GM18505 (cell line): ENCODE data around the gene CPVL.

ENCODE experiments used
- ATAC-seq: cut with Tn5 transposase; IDR thresholded peaks from one replicate; pipeline ENCODE4 v1.9.1; 2021; ENCODE audit not compliant: unreplicated experiment
- POLR2A ChIP-seq: IDR thresholded peaks from 4 replicates; pipeline ENCODE4 v1.6.1; 2011; ENCODE audit warnings: borderline replicate concordance; ENCODE audit not compliant: insufficient read depth, insufficient read length; ENCODE audit errors: extremely low read depth

CPVL gene

DNA sequence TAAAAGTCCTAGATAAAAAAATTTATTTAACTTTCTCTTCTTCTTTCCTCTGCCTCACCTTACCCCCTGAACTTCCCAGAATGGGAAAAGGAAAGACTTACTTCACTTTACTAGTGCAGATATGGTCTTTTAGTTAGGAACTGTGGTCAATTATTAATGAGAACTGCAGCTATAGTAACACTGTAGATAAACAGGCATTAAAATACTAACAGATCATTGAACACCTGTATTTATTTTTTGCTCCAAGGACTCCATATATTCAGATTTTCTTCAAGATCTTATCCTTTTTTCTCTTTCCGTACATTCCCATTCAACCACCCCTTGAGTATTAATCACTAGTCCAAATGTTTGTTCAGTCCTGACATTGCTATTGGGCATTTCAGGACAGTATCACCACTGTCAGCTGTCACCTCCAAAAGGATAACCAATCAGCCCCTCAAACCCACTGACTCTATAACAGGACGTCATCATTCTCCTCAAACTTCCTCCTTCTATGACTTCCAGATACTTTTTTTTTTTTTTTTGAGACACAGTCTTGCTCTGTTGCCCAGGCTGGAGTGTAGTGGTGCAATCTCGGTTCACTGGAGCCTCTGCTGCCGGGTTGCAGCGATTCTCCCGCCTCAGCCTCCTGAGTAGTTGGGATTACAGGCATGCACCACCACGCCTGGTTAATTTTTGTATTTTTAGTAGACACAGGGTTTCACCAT is 4.2 kb downstream of the CPVL start:
- no peak for ATAC-seq
- no peak for TF ChIP-seq POLR2A

DNA sequence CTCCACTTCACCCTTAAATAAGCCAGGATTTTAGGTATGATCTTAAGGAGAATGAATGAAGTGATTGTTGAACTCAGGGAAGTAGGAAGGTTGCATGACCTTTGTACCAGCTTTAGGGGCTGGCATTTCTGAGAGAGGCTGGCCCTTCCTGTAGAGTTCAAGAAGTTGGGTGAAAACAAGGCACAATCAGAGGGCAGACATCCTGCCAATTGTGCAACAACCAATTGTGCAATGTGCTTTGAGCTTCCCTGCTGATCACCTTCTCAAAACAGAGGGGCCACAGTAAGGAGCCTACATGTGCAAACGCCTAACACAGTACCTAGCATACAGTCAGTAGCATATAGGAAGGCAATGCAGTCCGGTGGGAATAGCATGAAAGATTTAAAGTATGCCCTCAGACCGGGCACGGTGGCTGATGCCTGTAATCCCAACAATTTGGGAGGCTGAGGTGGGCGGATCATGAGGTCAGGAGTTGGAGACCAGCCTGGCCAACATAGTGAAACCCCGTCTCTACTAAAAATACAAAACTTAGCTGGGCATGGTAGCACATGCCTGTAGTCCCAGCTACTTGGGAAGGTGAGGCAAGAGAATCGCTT is 5.4 kb downstream of the CPVL start:
- ATAC-seq: no peak
- no peak for TF ChIP-seq POLR2A

DNA sequence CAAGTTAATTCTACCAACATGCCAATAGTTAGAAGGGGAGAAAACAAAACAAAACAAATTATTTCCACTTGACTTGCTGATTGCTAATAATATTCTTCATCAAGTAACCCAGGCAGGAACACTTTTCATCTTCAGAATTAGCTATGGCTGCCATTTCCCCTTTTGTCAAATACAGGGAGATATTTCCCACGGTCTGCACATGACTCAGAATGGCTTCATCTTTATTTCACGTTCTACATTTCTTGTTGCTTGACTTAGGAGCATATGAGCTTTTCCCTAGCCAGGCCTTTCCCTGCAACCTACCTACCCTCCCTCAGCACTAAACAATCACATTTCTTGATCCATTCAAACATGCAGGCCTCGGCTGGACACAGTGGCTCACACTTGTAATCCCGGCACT is 6.5 kb downstream of the CPVL start:
- TF ChIP-seq POLR2A: no peak
- ATAC-seq: no peak

DNA sequence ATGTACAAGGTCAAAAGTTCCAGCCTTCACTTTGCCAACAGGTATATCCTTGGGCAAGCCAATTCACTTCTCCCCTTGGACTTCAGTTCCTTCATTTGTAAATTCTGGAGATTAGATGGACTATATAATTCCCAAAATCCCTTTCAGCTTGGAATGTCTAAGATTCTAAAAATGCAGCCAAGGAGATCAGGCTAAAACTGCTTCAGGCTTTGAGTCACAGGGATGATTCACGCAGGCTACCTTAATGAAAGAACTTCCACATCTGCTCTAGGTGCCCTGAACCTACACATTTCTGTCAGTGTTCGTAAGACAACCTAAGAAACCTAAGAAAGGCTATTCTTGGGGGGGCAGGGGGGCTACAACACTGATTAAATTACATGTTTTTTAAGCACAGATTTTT is 7.1 kb downstream of the CPVL start:
- no peak for ATAC-seq
- no peak for TF ChIP-seq POLR2A

DNA sequence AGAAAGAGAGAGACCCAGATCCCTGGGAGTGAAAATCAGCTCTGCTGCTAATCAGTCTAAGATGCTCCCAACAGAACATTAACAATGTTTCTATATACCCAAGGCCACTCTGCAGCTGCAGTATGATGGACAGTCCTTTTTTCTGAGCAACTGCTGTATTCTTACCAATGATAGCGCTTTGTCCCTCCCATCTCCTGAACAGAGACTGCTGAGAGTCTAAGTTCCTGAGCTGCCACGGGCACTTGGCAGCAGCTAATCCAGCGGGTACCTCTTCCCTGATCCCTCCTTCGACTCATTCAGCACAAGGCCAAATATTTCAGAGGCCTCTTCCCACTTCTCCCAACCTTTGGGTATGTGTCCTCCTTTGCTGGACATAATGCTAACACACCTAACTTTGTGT is 7.7 kb downstream of the CPVL start:
- ATAC-seq: no peak
- no peak for TF ChIP-seq POLR2A

DNA sequence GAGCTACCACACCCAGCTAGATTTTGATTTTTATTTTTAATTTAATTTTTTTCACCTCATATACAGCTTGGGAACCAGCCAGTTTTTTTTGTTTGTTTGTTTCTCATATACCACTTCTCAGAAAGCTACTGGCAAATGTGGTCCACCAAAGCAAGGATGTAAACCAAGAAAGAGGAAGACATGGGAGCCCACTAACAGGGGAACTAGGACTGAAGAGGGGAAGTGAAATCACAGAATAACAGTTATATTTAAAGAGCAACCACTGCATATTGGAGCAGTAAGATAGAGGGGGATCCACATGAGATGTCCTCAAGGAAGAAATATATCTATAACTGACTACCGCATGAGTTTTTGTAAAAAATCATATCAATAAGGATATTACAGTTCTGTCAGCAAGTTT is 10.5 kb downstream of the CPVL start:
- no peak for ATAC-seq

DNA sequence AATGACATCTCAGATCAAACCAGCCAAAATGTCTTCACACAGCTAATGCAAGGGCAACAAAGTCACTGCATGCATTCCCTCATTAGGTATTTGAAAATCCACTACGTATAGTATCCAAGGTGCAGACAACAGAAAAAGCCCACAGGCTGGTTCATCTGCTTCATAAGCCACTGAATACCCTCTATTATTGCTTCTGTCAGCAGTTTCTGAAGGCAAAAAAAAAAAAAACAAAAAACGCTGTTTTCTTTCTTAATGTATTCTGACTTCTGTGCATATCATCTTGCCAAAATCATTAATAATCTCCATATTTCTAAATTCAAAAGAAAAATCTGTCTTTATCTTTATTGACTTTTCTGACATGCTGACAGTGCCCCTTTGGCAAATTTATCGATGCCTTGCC is 13.4 kb downstream of the CPVL start:
- no peak for TF ChIP-seq POLR2A
- no peak for ATAC-seq

More for the DNA sequence above, 10.5 kb downstream of the CPVL start:
- no peak for TF ChIP-seq POLR2A

DNA sequence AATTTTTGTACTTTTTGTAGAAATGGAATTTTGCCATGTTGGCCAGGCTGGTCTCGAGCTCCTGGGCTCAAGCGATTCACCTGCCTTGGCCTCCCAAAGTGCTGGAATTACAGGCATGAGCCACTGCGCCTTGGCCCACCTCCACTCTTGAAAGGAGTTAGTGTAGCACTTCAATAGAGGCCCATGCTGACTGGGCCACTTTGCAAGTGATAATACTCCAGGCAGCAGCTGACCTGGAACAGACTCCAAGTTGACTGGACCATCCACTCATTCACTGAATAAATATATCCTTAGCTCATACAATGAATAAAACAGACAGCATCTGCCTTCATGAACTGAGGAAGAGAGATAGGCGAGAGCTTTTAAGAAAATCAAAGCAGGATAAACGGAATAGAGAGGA is 14.7 kb downstream of the CPVL start:
- TF ChIP-seq POLR2A: no peak
- no peak for ATAC-seq

DNA sequence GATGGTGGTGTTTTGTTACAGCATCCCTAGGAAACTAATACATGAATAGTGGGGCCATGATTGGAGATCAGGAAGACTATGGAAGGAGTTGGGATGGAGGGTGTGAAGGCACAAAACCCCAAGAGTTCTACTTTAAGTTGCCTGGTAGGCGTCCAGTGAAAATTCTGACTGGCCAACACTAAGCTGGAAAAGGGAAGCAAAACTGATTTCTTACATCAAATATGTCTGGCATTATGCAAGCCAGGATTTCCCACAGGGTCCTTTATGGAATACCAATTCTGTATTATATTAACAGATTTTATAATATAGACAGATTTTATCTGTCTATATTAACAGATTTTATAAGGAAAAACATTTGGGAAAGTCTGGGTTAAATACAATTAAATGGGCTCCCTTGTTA is 16.2 kb downstream of the CPVL start:
- TF ChIP-seq POLR2A: no peak
- ATAC-seq: no peak

DNA sequence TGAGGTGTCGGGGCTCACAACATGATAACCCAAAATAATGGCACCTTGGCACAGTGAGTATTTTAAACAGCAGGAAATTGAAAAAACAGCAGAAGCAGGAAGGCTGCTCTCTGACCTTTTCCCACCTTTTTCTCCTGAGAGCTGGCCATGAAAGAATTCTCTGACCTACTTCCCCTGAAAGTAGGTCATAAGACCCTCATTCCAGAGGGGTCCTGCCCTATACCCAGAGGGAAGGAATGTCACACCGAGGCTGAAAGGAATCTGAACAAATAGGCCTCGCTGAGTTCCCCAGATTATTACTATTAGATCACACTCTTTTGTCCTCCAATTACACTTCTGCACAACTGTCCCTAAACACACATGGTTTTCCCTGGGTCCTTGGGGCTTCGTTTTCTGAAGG is 18.8 kb downstream of the CPVL start:
- no peak for ATAC-seq
- TF ChIP-seq POLR2A: no peak

DNA sequence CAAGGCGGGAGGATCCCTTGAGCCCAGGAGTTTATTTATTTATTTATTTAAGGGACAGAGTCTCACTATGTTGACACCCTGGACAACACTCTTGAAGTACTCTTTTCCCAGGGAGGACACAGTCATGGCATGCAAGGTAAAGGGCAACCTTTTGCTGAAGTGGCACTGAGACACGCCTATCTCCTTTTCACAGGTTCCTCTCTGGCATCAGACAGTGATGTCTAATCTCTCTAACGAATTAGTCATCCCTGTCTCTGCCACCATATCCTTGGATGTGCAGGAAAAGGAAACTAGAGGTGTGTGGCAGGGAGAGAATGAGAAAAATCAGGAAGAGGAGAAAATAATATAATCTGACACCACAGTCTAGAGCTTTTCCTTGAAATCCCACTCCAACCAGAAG is 19.5 kb downstream of the CPVL start:
- no peak for ATAC-seq

DNA sequence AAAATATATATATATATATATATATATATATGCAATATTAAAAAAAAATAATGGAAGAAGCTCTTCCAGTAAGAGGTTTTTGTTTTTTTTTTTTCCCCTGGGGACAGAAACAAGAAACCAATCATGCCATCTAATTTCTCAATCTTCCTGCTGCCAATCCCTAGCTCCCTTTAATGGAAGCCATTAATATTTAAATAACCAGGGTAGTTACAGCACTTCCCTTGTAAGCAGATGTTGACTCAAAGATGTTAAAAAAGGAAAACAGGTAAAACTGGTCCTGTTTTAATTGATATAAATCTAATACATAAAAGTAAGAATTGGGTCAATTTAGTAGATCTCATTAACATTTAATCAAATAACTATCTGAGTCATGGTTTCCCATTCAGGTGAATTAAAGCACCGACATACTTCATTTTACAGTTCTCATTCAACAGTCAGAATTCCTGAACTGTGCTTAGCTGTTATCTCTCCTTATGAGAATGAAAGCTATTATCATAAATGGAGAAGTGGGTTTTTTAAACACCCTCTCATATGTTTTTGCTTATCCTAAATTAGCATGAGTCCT is 22.6 kb downstream of the CPVL start:
- ATAC-seq: no peak
- TF ChIP-seq POLR2A: no peak

More for the DNA sequence above, 19.5 kb downstream of the CPVL start:
- TF ChIP-seq POLR2A: no peak

DNA sequence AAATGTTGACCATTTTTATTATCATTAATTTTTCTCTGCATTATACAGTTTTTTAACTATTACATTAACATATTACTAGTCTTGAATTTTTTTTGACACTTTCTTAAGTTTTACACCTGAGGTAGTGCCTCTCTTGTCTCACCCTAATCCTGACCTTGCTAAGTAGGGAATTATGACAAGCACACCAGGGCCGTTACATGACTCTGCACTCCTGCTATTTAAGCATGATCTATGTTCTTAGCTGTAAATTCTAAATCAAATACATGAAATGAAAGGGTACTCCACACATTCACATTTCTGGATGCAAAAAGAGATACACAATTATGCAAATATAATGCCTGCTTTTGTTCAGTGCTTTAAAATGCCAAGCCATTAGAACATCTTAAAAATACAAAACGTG is 23.6 kb downstream of the CPVL start:
- ATAC-seq: no peak
- no peak for TF ChIP-seq POLR2A

DNA sequence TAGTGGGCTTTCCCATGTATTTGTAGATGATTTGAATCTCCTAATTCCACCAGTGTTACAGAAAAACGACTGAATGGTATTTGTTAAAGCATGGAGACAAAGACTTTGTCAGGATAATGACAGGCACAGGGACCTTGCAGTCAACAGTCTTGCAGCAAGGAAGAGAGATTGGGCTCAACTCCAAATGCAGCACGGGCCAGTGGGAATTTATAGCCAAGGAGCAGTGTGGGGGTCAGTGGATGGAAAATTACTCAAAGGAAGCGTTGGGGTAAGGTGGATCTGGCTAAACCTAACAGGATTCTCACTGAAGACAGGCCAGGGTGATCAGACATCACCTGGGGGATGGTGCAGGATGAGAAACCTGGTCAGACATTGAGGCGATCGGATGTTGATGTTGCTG is 24.3 kb downstream of the CPVL start:
- TF ChIP-seq POLR2A: no peak
- no peak for ATAC-seq

DNA sequence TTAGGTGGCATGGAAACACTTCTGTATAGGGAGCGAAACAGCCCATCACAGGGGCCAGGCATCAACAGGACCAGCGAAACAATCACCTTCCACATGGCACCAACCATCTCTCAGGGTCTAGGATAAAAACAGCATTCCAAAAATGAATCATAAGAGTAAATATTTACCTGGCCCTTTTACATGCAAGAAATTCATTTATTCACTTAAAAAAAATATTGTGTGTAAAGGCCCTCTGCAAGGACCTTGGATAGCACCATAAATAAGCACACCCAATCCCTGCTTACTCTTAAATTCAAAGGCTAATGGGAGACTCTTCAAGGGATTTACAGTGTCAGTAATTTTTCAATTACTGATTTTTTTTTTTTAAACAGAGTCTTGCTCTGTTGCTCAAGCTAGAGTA is 25.4 kb downstream of the CPVL start:
- no peak for ATAC-seq
- TF ChIP-seq POLR2A: no peak

DNA sequence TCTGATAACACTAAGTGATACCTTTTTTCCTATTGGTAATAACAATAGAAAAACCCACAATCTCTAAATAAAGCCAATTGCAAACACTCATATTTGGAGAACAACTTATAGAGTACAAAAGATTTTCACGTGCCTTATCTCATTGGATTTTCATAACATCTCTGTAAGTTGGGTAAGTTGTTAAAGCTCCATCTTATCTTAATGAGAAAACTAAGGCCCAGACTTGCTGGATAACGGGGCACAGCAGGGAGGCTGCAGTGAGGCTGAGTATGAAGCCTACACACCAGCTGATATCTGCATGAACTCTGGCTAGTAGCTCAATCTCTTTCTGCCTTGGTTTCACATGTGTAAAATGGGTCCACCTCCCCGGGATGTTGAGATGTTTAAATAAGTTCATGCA is 26.8 kb downstream of the CPVL start:
- TF ChIP-seq POLR2A: no peak
- ATAC-seq: no peak
